SK-N-SH (cell line): ENCODE data around the gene REXO1.

Experiments
- EP300 ChIP-seq, 2 experiments: IDR thresholded peaks; 2 replicates each; pipeline versions ENCODE4 v1.4.0 to v1.6.1; 2012; ENCODE audit warnings: borderline replicate concordance in 1 of 2, low read depth in 1 of 2, low read length in 1 of 2
- GATA2 ChIP-seq: sonication (generic); formaldehyde crosslinking; IDR thresholded peaks from 2 replicates; pipeline ENCODE4 v1.5.0; 2020; ENCODE audit warnings: mild to moderate bottlenecking, missing genetic modification reagents
- JUND ChIP-seq: IDR thresholded peaks from 2 replicates; pipeline ENCODE4 v1.4.0; 2012
- RAD21 ChIP-seq: IDR thresholded peaks from 2 replicates; pipeline ENCODE4 v1.6.1; 2012; ENCODE audit warnings: mild to moderate bottlenecking, low read length
- RFX5 ChIP-seq: IDR thresholded peaks from 2 replicates; pipeline ENCODE4 v1.6.1; 2012; ENCODE audit warnings: mild to moderate bottlenecking, improper control_type of control experiment, low read length
- SIN3A ChIP-seq: IDR thresholded peaks from 2 replicates; pipeline ENCODE4 v1.6.1; 2012; ENCODE audit warnings: low read depth, mild to moderate bottlenecking, low read length, moderate library complexity, borderline replicate concordance
- TF ChIP-seq, protein P1 (sequence below): IDR thresholded peaks from 2 replicates; pipeline ENCODE4 v1.4.0; 2012; ENCODE audit warnings: low read depth
- TF ChIP-seq, protein P2 (sequence below): fragments of 200-600 bp; sonication (generic); IDR thresholded peaks from 2 replicates; pipeline ENCODE4 v1.6.1; 2017; ENCODE audit warnings: antibody characterized with exemption, mild to moderate bottlenecking, moderate library complexity
- TF ChIP-seq, protein P3 (sequence below): IDR thresholded peaks from 2 replicates; pipeline ENCODE4 v1.6.1; 2012; ENCODE audit warnings: mild to moderate bottlenecking, low read depth, low read length, moderate library complexity

DNA sequence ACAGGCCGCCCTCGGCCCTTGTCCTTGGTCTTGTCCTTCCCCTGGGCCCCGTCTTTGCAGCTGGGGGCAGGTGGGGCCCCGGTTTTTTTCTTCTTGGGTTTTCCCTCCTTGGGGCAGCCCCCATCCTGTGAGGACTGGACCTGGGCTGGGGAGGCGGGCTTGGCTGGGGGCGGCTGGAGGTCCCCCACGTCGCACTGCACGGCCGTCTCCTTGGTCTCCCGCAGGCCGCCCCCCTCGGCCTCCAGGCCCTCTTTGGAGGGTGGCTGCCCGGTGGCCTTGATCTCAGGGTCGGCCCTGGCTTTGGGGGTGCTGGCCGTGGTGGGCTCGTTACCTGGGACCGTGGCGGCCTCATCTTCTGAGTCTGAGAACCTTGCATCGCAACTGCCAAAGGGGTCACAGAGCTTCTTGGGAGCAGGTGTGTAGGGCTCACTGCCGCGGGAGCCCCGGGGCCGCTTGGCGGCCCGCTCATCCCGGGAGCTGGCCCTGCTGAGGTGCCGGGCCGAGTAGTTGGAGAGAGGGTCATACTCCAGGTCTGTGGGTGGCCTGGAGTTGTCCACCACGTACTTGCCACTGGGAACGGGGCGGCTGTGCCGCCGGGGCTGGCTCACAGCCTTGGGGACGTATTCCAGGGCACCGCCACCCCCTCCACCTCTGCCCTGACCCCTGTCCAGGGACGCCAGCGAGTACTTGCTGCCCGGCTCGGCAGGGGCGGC is 20.6 kb downstream of the REXO1 start:
- TF ChIP-seq, protein P1, sequence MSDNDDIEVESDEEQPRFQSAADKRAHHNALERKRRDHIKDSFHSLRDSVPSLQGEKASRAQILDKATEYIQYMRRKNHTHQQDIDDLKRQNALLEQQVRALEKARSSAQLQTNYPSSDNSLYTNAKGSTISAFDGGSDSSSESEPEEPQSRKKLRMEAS: no peak
- TF ChIP-seq, protein P2, sequence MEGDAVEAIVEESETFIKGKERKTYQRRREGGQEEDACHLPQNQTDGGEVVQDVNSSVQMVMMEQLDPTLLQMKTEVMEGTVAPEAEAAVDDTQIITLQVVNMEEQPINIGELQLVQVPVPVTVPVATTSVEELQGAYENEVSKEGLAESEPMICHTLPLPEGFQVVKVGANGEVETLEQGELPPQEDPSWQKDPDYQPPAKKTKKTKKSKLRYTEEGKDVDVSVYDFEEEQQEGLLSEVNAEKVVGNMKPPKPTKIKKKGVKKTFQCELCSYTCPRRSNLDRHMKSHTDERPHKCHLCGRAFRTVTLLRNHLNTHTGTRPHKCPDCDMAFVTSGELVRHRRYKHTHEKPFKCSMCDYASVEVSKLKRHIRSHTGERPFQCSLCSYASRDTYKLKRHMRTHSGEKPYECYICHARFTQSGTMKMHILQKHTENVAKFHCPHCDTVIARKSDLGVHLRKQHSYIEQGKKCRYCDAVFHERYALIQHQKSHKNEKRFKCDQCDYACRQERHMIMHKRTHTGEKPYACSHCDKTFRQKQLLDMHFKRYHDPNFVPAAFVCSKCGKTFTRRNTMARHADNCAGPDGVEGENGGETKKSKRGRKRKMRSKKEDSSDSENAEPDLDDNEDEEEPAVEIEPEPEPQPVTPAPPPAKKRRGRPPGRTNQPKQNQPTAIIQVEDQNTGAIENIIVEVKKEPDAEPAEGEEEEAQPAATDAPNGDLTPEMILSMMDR: no peak
- TF ChIP-seq RAD21 (no peak), JUND (no peak), RFX5 (no peak), SIN3A (no peak), GATA2 (CRISPR knock-in tag) (no peak), EP300 (IDR thresholded peaks at IDR 0.05; ENCODE audit: borderline replicate concordance in 1 of 2, low read depth in 1 of 2, low read length in 1 of 2) (no peak)
- TF ChIP-seq, protein P3, sequence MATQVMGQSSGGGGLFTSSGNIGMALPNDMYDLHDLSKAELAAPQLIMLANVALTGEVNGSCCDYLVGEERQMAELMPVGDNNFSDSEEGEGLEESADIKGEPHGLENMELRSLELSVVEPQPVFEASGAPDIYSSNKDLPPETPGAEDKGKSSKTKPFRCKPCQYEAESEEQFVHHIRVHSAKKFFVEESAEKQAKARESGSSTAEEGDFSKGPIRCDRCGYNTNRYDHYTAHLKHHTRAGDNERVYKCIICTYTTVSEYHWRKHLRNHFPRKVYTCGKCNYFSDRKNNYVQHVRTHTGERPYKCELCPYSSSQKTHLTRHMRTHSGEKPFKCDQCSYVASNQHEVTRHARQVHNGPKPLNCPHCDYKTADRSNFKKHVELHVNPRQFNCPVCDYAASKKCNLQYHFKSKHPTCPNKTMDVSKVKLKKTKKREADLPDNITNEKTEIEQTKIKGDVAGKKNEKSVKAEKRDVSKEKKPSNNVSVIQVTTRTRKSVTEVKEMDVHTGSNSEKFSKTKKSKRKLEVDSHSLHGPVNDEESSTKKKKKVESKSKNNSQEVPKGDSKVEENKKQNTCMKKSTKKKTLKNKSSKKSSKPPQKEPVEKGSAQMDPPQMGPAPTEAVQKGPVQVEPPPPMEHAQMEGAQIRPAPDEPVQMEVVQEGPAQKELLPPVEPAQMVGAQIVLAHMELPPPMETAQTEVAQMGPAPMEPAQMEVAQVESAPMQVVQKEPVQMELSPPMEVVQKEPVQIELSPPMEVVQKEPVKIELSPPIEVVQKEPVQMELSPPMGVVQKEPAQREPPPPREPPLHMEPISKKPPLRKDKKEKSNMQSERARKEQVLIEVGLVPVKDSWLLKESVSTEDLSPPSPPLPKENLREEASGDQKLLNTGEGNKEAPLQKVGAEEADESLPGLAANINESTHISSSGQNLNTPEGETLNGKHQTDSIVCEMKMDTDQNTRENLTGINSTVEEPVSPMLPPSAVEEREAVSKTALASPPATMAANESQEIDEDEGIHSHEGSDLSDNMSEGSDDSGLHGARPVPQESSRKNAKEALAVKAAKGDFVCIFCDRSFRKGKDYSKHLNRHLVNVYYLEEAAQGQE: no peak
